GM10266 (cell line): ENCODE data around the gene SUPT3H.

Experiments used
- DNase-seq: peaks from one replicate; pipeline ENCODE4 v3.0.0; 2012; ENCODE audit errors: extremely low spot score
- TF ChIP-seq, protein P1 (sequence below): IDR thresholded peaks from 2 replicates; pipeline ENCODE4 v1.5.1; 2012; ENCODE audit warnings: mild to moderate bottlenecking, low read depth; ENCODE audit not compliant: control insufficient read depth, insufficient read depth; ENCODE audit errors: missing control alignments

The SUPT3H gene

GRCh38 chr6:44925100-44925739 is 452.5 kb downstream of the SUPT3H start:
- TF ChIP-seq, protein P1, sequence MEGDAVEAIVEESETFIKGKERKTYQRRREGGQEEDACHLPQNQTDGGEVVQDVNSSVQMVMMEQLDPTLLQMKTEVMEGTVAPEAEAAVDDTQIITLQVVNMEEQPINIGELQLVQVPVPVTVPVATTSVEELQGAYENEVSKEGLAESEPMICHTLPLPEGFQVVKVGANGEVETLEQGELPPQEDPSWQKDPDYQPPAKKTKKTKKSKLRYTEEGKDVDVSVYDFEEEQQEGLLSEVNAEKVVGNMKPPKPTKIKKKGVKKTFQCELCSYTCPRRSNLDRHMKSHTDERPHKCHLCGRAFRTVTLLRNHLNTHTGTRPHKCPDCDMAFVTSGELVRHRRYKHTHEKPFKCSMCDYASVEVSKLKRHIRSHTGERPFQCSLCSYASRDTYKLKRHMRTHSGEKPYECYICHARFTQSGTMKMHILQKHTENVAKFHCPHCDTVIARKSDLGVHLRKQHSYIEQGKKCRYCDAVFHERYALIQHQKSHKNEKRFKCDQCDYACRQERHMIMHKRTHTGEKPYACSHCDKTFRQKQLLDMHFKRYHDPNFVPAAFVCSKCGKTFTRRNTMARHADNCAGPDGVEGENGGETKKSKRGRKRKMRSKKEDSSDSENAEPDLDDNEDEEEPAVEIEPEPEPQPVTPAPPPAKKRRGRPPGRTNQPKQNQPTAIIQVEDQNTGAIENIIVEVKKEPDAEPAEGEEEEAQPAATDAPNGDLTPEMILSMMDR = no peak
- peak; percentile 12 for DNase-seq

DNA sequence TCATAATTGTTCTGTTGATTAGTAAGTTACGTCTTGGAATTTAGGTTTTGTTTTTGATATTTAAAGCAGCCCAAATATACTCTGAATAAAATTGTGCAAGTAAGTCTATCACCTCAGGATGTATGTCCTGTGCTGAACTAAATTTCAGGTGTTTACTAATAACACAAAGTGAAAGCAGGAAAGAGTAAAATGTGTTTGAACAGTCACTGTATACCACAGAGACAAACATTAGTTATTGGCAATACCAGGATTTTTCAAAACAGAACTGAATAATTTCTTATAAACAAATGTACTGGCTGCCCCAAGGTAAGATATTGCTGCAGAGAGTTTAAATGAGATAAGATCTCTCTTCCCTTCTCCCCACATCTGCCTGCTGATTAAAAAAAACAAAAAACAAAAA is 454.3 kb downstream of the SUPT3H start:
- TF ChIP-seq, protein P1 = no peak
- no peak for DNase-seq

DNA sequence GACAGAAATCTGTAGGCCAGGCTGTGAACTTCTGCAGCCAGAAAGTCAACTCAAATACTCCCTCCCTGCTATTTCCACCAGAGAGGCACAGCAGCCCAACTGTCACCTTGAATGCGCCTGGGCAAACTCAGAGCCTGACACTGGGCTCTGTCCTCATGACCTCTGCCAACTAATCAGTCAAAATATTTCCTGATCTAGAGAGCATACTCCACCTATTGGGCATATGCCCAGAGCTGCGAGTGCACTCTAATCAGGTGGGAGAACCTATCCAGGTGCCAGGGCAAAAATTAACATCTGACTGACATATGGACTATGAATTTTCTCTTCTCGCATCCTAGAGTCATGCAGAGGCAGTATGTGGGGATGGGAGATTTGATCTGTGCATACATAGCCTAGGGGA is 455.9 kb downstream of the SUPT3H start:
- DNase-seq = no peak

DNA sequence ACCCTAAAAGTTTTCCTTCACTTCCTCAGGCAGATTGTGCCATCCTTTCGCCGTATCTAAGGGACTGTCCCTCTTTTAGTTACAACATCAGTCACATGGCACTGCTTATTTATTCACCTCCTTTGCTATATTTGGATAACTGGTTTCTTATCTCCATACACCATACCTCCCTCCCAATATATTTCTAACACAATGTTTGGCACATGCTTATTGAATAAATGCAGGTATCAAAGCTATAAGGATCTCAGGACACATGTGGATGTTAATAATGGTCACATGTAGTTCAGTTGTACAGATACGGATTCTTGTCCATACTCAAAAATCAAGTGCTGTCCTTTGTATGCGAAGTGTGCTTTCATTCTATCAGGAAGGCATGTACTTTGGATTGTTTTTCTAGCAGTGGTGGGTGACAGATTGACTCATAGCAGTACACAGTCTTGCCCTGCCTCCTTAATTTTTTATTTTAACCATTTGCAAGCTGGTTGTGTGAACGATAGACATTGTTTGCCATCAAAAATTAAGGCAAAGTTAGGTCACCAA is 456.7 kb downstream of the SUPT3H start:
- TF ChIP-seq, protein P1 = no peak
- no peak for DNase-seq

More for the DNA sequence above, 455.9 kb downstream of the SUPT3H start:
- TF ChIP-seq, protein P1 = no peak

DNA sequence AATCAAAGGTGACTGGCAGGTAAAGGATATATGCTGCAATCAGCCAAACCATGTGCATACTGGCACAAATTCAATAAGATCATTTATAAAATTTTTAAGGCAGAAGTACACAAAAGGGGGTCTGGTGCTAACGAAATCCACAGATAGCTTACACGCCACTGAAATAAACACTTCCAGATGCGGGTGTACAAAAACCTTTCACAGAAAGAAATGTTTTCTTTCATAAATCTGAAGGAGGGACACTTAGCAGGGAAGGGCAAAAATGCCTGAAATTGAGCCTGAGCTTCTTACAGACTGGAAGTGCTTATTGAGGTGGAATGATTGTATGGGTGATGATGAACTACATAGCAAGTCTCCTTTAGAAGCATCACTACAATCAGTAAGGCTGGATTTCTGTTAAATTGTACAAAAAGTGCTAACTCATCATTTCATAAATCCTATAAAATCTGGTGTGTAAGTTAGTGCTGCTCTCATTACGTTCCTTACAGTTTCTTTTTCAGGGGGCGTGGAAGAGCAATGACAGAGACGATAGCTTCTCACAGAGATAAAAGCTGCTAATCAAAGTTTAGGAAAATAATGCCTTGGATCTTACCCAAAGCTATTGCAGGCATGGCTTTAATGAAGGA is 458.9 kb downstream of the SUPT3H start:
- DNase-seq = no peak
- TF ChIP-seq, protein P1 = no peak

GRCh38 chr6:44917430-44917829 is 460.3 kb downstream of the SUPT3H start:
- DNase-seq = no peak
- TF ChIP-seq, protein P1 = no peak

GRCh38 chr6:44915111-44915510 is 462.6 kb downstream of the SUPT3H start:
- TF ChIP-seq, protein P1 = no peak
- DNase-seq = no peak
